Esophagus mucosa (tissue), 1 donor: Measurements from ENCODE around the gene CAT. TPM values are rescaled to one million over a fixed set of nuclear protein-coding genes. Genes with fewer than 3 reads are reported as not detected.

ENCODE experiments used
- ATAC-seq: fragments of 200-7000 bp; cut with Tn5 transposase; one replicate; pipeline ENCODE4 v1.9.1; 2020
- total RNA-seq: library from RNA; stranded (reverse); gene quantifications from one replicate; pipeline ENCODE4 v1.2.4, GENCODE V29; 2023
- donor health status: DM: yes; HTN: yes; CAD: no.

Gene CAT
- total RNA-seq, 1 donor from 2014 or later, result 19.3 TPM

GRCh38 chr11:34461215-34461614 is 22.5 kb downstream of the CAT start:
- no peak for ATAC-seq

GRCh38 chr11:34464591-34465051 is 25.9 kb downstream of the CAT start:
- ATAC-seq, result no peak

- no peak for ATAC-seq
These were observed 28.2 kb downstream of the CAT start for GRCh38 chr11:34466802-34467488.

GRCh38 chr11:34468209-34468841 is 29.6 kb downstream of the CAT start:
- ATAC-seq, result peak; percentile 66

GRCh38 chr11:34473603-34474169 is 35.0 kb downstream of the CAT start:
- ATAC-seq, result no peak

GRCh38 chr11:34475656-34476055 is 36.9 kb downstream of the CAT start:
- no peak for ATAC-seq

GRCh38 chr11:34476849-34477248 is 38.1 kb downstream of the CAT start:
- no peak for ATAC-seq

GRCh38 chr11:34478845-34479663 is 40.3 kb downstream of the CAT start:
- ATAC-seq, result no peak

GRCh38 chr11:34480314-34480713 is 41.6 kb downstream of the CAT start:
- ATAC-seq, result no peak

- ATAC-seq, result peak; percentile 48
These were observed 42.6 kb downstream of the CAT start for GRCh38 chr11:34481307-34481706.

GRCh38 chr11:34483106-34483874 is 44.6 kb downstream of the CAT start:
- no peak for ATAC-seq

GRCh38 chr11:34487430-34487829 is 48.7 kb downstream of the CAT start:
- no peak for ATAC-seq

GRCh38 chr11:34488855-34489557 is 50.3 kb downstream of the CAT start:
- ATAC-seq, result no peak

GRCh38 chr11:34490304-34490703 is 51.6 kb downstream of the CAT start:
- no peak for ATAC-seq

- ATAC-seq, result no peak
These were observed 54.2 kb downstream of the CAT start for GRCh38 chr11:34492806-34493414.

- ATAC-seq, result no peak
These were observed 54.7 kb downstream of the CAT start for GRCh38 chr11:34493468-34493867.

- ATAC-seq, result no peak
These were observed 55.3 kb downstream of the CAT start for GRCh38 chr11:34493926-34494595.

GRCh38 chr11:34495239-34495723 is 56.5 kb downstream of the CAT start:
- no peak for ATAC-seq

GRCh38 chr11:34495724-34496377 is 57.1 kb downstream of the CAT start:
- ATAC-seq, result peak; percentile 45
